Natural killer cell (primary cell): ENCODE data around the gene KIF5C. TPM values are rescaled to one million over a fixed set of nuclear protein-coding genes. Genes with fewer than 3 reads are reported as not detected.

Source experiments
- ATAC-seq, 3 donors: fragments of 150-1000 bp in 2 of 3; fragments of 200-7000 bp in 1 of 3; cut with Tn5 transposase; 1 replicate in 1 of 3; 2 replicates in 2 of 3; pipeline ENCODE4 v1.10.0; 2021; ENCODE audit warnings: mild to moderate bottlenecking in 2 of 3, moderate library complexity in 2 of 3
- DNase-seq, 2 donors: peaks; one replicate each; pipeline versions ENCODE4 v3.0.0 to v3.0.0-alpha.2; 2013 to 2021; ENCODE audit warnings: mixed read lengths in 1 of 2
- H3K27ac ChIP-seq: one replicate; pipeline ENCODE4 v1.5.1; 2013; ENCODE audit warnings: mild to moderate bottlenecking, low read length
- H3K27me3 ChIP-seq: one replicate; pipeline ENCODE4 v1.6.1; 2013; ENCODE audit warnings: low read length; ENCODE audit not compliant: control insufficient read depth, insufficient read depth
- H3K36me3 ChIP-seq: one replicate; pipeline ENCODE4 v1.6.1; 2013; ENCODE audit warnings: low read length; ENCODE audit not compliant: control insufficient read depth, insufficient read depth
- H3K4me1 ChIP-seq: one replicate; pipeline ENCODE4 v1.6.1; 2013; ENCODE audit warnings: low read length; ENCODE audit not compliant: control insufficient read depth, insufficient read depth
- H3K4me3 ChIP-seq: one replicate; pipeline ENCODE4 v1.5.1; 2013; ENCODE audit warnings: low read length
- H3K9me3 ChIP-seq: one replicate; pipeline ENCODE4 v1.6.1; 2013; ENCODE audit warnings: low read length; ENCODE audit not compliant: control insufficient read depth, insufficient read depth
- H3K27ac Mint-ChIP-seq, 2 donors: one replicate each; pipeline ENCODE4 v1.8.0; 2022; ENCODE audit warnings: mild to moderate bottlenecking in 2 of 2, mixed read lengths in 2 of 2, moderate library complexity in 1 of 2
- H3K27me3 Mint-ChIP-seq, 2 donors: one replicate each; pipeline ENCODE4 v1.8.0; 2022; ENCODE audit warnings: low read depth in 2 of 2, mixed read lengths in 2 of 2
- H3K36me3 Mint-ChIP-seq: one replicate; pipeline ENCODE4 v1.8.0; 2022; ENCODE audit warnings: mixed read lengths
- H3K4me1 Mint-ChIP-seq, 2 donors: one replicate each; pipeline ENCODE4 v1.8.0; 2022; ENCODE audit warnings: mixed read lengths in 2 of 2
- H3K4me3 Mint-ChIP-seq: one replicate; pipeline ENCODE4 v1.8.0; 2022; ENCODE audit warnings: mild to moderate bottlenecking, moderate library complexity, mixed read lengths
- H3K9me3 Mint-ChIP-seq, 2 donors: one replicate each; pipeline ENCODE4 v1.8.0; 2022; ENCODE audit warnings: mixed read lengths in 2 of 2
- CTCF ChIP-seq: fragments of 200-600 bp; IDR thresholded peaks from one replicate; pipeline ENCODE4 v1.8.0; 2022; ENCODE audit warnings: antibody characterized with exemption
- WGBS: methylation state at CpG from one replicate; pipeline ENCODE4 v1.1.7; 2013; ENCODE audit warnings: missing lambda C conversion rate; ENCODE audit not compliant: insufficient coverage; 5-methylcytosine and 5-hydroxymethylcytosine counted together
- intact Hi-C: fragments of 100-400 bp; cut with micrococcal nuclease; formaldehyde crosslinking; loops from one replicate; pipeline ENCODE4 v1.14.2; 2022
- total RNA-seq, 4 donors: library from RNA; stranded (reverse); fragments of 120-200 nt in 1 of 4; gene quantifications; one replicate each; pipeline versions ENCODE4 v1.2.3 to v1.2.4, GENCODE V29; 2013 to 2022

KIF5C gene
- total RNA-seq, 3 donors from 2014 or later (not counting 1 experiment from before 2014, with no cell fraction given) = 0.42 to 2.7 (median 1.8) TPM

- Histone ChIP-seq H3K9me3 (no peaks in the 10 kb centered on the region), H3K4me3 (no peak overlapping the region), H3K27ac (no peak overlapping the region), H3K4me1 (no peaks in the 10 kb centered on the region), H3K27me3 (peaks cover 3% of the 10 kb centered on the region), H3K36me3 (no peaks in the 10 kb centered on the region)
- H3K36me3 Mint-ChIP-seq = no peaks in the 10 kb centered on the region
- no peaks in the 10 kb centered on the region for H3K4me1 Mint-ChIP-seq
- no peak for ATAC-seq
- no peak for DNase-seq
- no peak overlapping the region for H3K4me3 Mint-ChIP-seq
- no peak for TF ChIP-seq CTCF
- H3K27ac Mint-ChIP-seq = no peak overlapping the region
- no peaks in the 10 kb centered on the region for H3K9me3 Mint-ChIP-seq
- WGBS = no CpG with 5 or more reads among the region's 1 CpG
- intact Hi-C loops = no loop called here
- H3K27me3 Mint-ChIP-seq = peaks cover 3 to 8% of the 10 kb centered on the region in 2 donors
Observed at GRCh38 chr2:149055751-149056150, 180.7 kb downstream of the KIF5C start.

DNA sequence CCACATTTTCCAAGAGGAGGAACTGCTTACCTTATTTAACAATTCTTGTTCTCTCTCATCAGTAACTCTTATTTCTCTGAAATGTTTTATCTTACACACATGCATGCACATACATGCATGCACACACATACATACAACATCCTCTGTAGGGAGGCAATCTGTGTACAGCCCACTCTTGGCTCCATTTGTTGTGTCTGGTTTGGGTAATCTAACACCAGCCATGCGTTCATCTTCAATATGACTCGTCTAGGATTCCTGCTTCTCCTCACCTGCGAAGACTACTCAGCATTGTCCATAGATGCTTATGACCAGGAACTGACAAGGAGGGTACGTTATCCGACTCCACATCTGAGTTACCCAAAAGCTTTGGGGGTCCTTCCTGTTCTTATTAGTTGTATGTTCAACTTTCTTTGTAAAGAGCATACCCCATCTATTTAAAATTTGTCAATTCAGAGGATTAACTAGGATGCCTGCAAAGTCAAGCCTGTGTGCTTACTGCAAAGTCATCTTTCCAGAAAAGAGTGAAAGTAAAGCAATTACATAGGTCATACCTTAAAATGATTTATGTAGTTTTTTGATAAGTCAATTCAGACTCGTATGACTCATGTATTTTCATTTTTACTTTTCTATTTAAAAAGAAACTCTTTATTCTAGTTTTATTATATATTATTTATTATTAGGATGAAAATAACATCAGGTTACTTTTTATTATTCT, 181.7 kb downstream of the KIF5C start:
- Mint-ChIP-seq H3K27ac (no peak overlapping the region), H3K4me3 (no peak overlapping the region), H3K27me3 (peaks cover 3 to 8% of the 10 kb centered on the region in 2 donors), H3K36me3 (no peaks in the 10 kb centered on the region), H3K4me1 (no peaks in the 10 kb centered on the region), H3K9me3 (no peaks in the 10 kb centered on the region)
- Histone ChIP-seq H3K27me3 (peaks cover 3% of the 10 kb centered on the region), H3K9me3 (no peaks in the 10 kb centered on the region), H3K36me3 (no peaks in the 10 kb centered on the region), H3K27ac (no peak overlapping the region), H3K4me1 (no peaks in the 10 kb centered on the region), H3K4me3 (no peak overlapping the region)
- no peak for TF ChIP-seq CTCF
- 95% methylated on average over 5 of the region's 6 CpGs for WGBS
- ATAC-seq (no peak), DNase-seq (no peak)
- intact Hi-C loops = no loop called here

DNA sequence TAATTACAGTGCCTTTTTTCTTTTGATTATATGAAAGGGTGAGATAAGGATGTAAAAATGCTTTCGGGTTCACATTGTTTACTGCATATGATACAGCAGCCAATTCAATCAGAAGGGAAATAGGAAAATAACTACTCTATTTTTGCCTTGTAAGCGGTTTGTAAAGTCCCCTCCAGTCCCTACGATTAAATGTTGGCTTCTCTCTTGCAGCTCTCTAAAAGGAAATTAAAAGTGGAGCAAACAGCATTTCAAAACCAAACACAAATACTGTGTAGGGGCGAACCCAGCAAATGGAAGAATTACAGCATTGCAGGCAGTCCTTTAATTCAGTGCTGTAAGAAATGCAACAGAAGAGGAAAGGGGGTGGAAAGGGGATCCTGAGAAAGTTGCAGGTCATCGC, 182.4 kb downstream of the KIF5C start:
- Mint-ChIP-seq H3K4me1 (no peaks in the 10 kb centered on the region), H3K4me3 (no peak overlapping the region), H3K36me3 (no peaks in the 10 kb centered on the region), H3K27ac (no peak overlapping the region), H3K9me3 (no peaks in the 10 kb centered on the region), H3K27me3 (peaks cover 3 to 8% of the 10 kb centered on the region in 2 donors)
- no peaks in the 10 kb centered on the region for H3K36me3 ChIP-seq
- no peaks in the 10 kb centered on the region for H3K4me1 ChIP-seq
- no peaks in the 10 kb centered on the region for H3K9me3 ChIP-seq
- DNase-seq (no peak), ATAC-seq (no peak)
- H3K27ac ChIP-seq = no peak overlapping the region
- no peak overlapping the region for H3K4me3 ChIP-seq
- H3K27me3 ChIP-seq = peaks cover 3% of the 10 kb centered on the region
- WGBS = 47% methylated on average over 4 of the region's 5 CpGs
- no peak for TF ChIP-seq CTCF
- intact Hi-C loops = no loop called here

GRCh38 chr2:149058936-149059335, 183.9 kb downstream of the KIF5C start:
- no peaks in the 10 kb centered on the region for H3K9me3 ChIP-seq
- H3K36me3 ChIP-seq = no peaks in the 10 kb centered on the region
- intact Hi-C loops = no loop called here
- peaks cover 3% of the 10 kb centered on the region for H3K27me3 ChIP-seq
- Mint-ChIP-seq H3K4me3 (no peak overlapping the region), H3K27ac (no peak overlapping the region), H3K4me1 (no peaks in the 10 kb centered on the region), H3K9me3 (no peaks in the 10 kb centered on the region), H3K36me3 (no peaks in the 10 kb centered on the region), H3K27me3 (peaks cover 3 to 8% of the 10 kb centered on the region in 2 donors)
- DNase-seq (no peak), ATAC-seq (no peak)
- 78% methylated on average over 5 of the region's 5 CpGs for WGBS
- no peaks in the 10 kb centered on the region for H3K4me1 ChIP-seq
- H3K27ac ChIP-seq = no peak overlapping the region
- no peak for TF ChIP-seq CTCF
- H3K4me3 ChIP-seq = no peak overlapping the region
